OCI-LY7 (cell line): ENCODE results near the gene EYS. TPM values are rescaled to one million over a fixed set of nuclear protein-coding genes. Genes with fewer than 3 reads are reported as not detected.

Experiments used
- BruUV-seq: library from RNA; stranded (reverse); fragments of 400-500 nt; replicated peaks from 2 replicates; lab custom pipeline; 2021; lab: Mats Ljungman, UMichigan
- CTCF ChIA-PET: fragments of 300-600 bp; sonication (Branson Sonifier 250); formaldehyde crosslinking; loops from one replicate; lab custom pipeline; 2022; ENCODE audit warnings: antibody characterized with exemption; ENCODE audit not compliant: unreplicated experiment; lab: Charles Lee
- POLR2A ChIA-PET: fragments of 300-600 bp; sonication (Branson Sonifier 250); formaldehyde crosslinking; loops from one replicate; lab custom pipeline; 2022; ENCODE audit warnings: antibody characterized with exemption; lab: Charles Lee
- DNase-seq: peaks from one replicate; pipeline ENCODE4 v3.0.0-alpha.2; 2015; ENCODE audit warnings: low spot score
- H2AFZ ChIP-seq: fragments of 200-600 bp; sonication (generic), shearing (Covaris generic); 2 replicates; pipeline ENCODE4 v1.6.1; 2014; ENCODE audit warnings: mild to moderate bottlenecking, antibody characterized with exemption, low read length, moderate library complexity
- H3K27ac ChIP-seq: fragments of 200-600 bp; sonication (generic); 2 replicates; pipeline ENCODE4 v1.5.1; 2014; ENCODE audit warnings: mixed run types, low read depth, mild to moderate bottlenecking, moderate library complexity, low read length, inconsistent platforms; ENCODE audit not compliant: poor library complexity, severe bottlenecking
- H3K36me3 ChIP-seq: fragments of 200-600 bp; sonication (generic); 2 replicates; pipeline ENCODE4 v1.6.1; 2014; ENCODE audit warnings: mild to moderate bottlenecking, antibody characterized with exemption, low read length, moderate library complexity, mixed read lengths; ENCODE audit not compliant: insufficient read depth
- H3K4me1 ChIP-seq: fragments of 200-600 bp; sonication (generic); 2 replicates; pipeline ENCODE4 v1.5.1; 2014; ENCODE audit warnings: mild to moderate bottlenecking, low read length; ENCODE audit not compliant: insufficient read depth, poor library complexity, severe bottlenecking
- H3K4me2 ChIP-seq: fragments of 200-600 bp; sonication (generic); 2 replicates; pipeline ENCODE4 v1.6.1; 2014; ENCODE audit warnings: mild to moderate bottlenecking, low read length
- H3K4me3 ChIP-seq: fragments of 200-600 bp; sonication (generic); 2 replicates; pipeline ENCODE4 v1.5.1; 2014; ENCODE audit warnings: mild to moderate bottlenecking, low read depth, low read length; ENCODE audit not compliant: poor library complexity, severe bottlenecking
- H3K79me2 ChIP-seq: fragments of 200-600 bp; sonication (generic); 2 replicates; pipeline ENCODE4 v1.6.1; 2016; ENCODE audit warnings: low read depth, mild to moderate bottlenecking, low read length, moderate library complexity, mixed read lengths; ENCODE audit not compliant: insufficient read depth
- H3K9me2 ChIP-seq: fragments of 200-600 bp; sonication (generic); 2 replicates; pipeline ENCODE4 v1.6.1; 2016; ENCODE audit warnings: mild to moderate bottlenecking, low read length, mixed read lengths; ENCODE audit not compliant: insufficient read depth
- H3K9me3 ChIP-seq: fragments of 200-600 bp; sonication (generic); 2 replicates; pipeline ENCODE4 v1.6.1; 2014; ENCODE audit warnings: mild to moderate bottlenecking, mixed run types, low read length, mixed read lengths
- H4K20me1 ChIP-seq: fragments of 200-600 bp; sonication (generic); 2 replicates; pipeline ENCODE4 v1.6.1; 2014; ENCODE audit warnings: mild to moderate bottlenecking, antibody characterized with exemption, low read length, moderate library complexity, mixed read lengths; ENCODE audit not compliant: insufficient read depth
- CTCF ChIP-seq: fragments of 200-600 bp; sonication (generic); conservative IDR thresholded peaks from 2 replicates; pipeline ENCODE4 v1.5.1; 2014; ENCODE audit warnings: mild to moderate bottlenecking, antibody characterized with exemption, low read length, moderate library complexity, mixed read lengths
- EZH2phosphoT487 ChIP-seq: fragments of 200-600 bp; sonication (generic); IDR thresholded peaks from 2 replicates; pipeline ENCODE4 v1.6.1; 2018; ENCODE audit warnings: low read depth, borderline replicate concordance, mild to moderate bottlenecking, mixed run types, antibody characterized with exemption, low read length, moderate library complexity, mixed read lengths
- intact Hi-C: fragments of 100-400 bp; cut with micrococcal nuclease; formaldehyde crosslinking; loops from one replicate; pipeline ENCODE4 v1.10.0; 2022; ENCODE audit not compliant: unreplicated experiment
- total RNA-seq, 2 experiments: library from RNA; depleted of rRNA in 1 of 2; stranded (reverse); fragments of >200 nt in 1 of 2; shearing (Covaris generic) in 1 of 2; gene quantifications; 2 replicates each; pipeline ENCODE4 v1.2.3, GENCODE V29; 2014 to 2022

Gene EYS
- total RNA-seq, 2 experiments from 2014 or later: not detected

DNA sequence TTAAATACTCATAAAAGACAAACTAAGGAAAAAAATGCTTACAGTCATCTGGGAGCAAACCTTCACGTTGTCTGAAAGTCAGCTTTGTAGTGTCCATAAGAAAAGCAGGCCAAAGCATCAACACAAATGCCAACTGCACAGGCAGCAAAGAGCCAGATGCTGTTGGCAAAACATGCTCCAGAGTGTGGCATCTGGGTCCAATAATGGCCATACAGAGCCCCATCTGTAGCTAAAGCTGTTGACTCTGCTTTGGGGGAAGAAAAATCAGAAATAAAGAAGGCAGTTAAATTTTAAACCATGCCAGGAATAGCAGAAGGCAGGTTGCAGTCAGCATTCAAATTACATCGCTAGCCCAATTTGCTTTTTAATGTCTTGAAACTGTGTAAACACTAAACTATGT lies 776.3 kb downstream of the EYS start:
- POLR2A ChIA-PET: interaction anchor here (0.6 kb wide), 1 partner anchor 222 kb away, joined by 3 read pairs; no protein-coding TSS in a partner anchor
- H3K4me1 ChIP-seq: no peaks in the 10 kb centered on the region
- DNase-seq: no peak
- no peaks in the 10 kb centered on the region for H3K79me2 ChIP-seq
- no peak overlapping the region for H3K27ac ChIP-seq
- no peak for TF ChIP-seq EZH2phosphoT487
- TF ChIP-seq CTCF: no peak
- H3K36me3 ChIP-seq: no peaks in the 10 kb centered on the region
- BruUV-seq: no TSS peak
- H4K20me1 ChIP-seq: no peaks in the 10 kb centered on the region
- no peaks in the 10 kb centered on the region for H3K9me3 ChIP-seq
- CTCF ChIA-PET: no interaction called here
- intact Hi-C loops: no loop called here
- H3K4me2 ChIP-seq: no peak overlapping the region
- H2AFZ ChIP-seq: no peak overlapping the region
- H3K4me3 ChIP-seq: no peak overlapping the region
- no peaks in the 10 kb centered on the region for H3K9me2 ChIP-seq

DNA sequence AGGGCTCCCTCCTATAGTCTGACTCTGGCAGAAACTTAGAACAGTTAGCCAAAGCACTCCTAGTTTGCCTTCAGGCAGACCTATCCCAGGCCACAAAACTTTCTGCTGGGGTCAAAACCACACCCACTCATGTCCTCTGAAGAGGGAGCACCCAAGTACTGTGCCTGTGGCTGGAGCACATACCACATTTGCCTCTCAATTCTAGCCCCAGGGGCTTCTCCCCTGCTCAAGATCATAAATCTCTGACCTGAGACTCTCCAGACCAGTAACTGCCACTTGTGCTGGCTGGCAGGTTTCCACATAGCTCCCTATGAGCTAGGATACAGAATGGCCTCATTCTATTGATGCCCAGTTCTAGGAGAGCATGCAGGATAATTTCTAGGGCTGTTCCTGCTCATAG lies 781.0 kb downstream of the EYS start:
- POLR2A ChIA-PET: no interaction called here

More for the DNA sequence above, 781.0 kb downstream of the EYS start:
- no peaks in the 10 kb centered on the region for H3K4me1 ChIP-seq
- H3K36me3 ChIP-seq: no peaks in the 10 kb centered on the region
- CTCF ChIA-PET: no interaction called here
- H3K4me3 ChIP-seq: no peak overlapping the region
- H2AFZ ChIP-seq: no peak overlapping the region
- intact Hi-C loops: no loop called here
- no peaks in the 10 kb centered on the region for H4K20me1 ChIP-seq
- H3K9me3 ChIP-seq: no peaks in the 10 kb centered on the region
- BruUV-seq: no TSS peak
- H3K79me2 ChIP-seq: no peaks in the 10 kb centered on the region
- DNase-seq: no peak
- no peaks in the 10 kb centered on the region for H3K9me2 ChIP-seq
- TF ChIP-seq CTCF: no peak
- no peak for TF ChIP-seq EZH2phosphoT487
- no peak overlapping the region for H3K27ac ChIP-seq
- no peak overlapping the region for H3K4me2 ChIP-seq
